Measurements from ENCODE around the gene IL4I1. TPM values are rescaled to one million over a fixed set of nuclear protein-coding genes. Genes with fewer than 3 reads are reported as not detected.

IL4I1 gene
- total and polyA plus RNA-seq, 4 donors, result 3.6 to 21.2 (median 3.8) TPM

Small RNA genes lying within 50 kb of the gene (small RNA-seq; reads per million reads assigned to genes)
- gene MIR4749 (ENCODE audit: low replicate concordance), result not detected

Other genes starting within 250 kb of the IL4I1 start
- gene IRF3, start 231.0 kb downstream of the IL4I1 start, total RNA-seq, result 10 to 100 TPM; 52.8 to 97.3 TPM
- 10 to 100 TPM; 70.7 to 92.2 TPM for gene IRF3, start 231.0 kb downstream of the IL4I1 start, polyA plus RNA-seq
- gene BCL2L12, start 231.0 kb downstream of the IL4I1 start, total RNA-seq, result 10 to 100 TPM in 1 of 2 donors, 1 to 10 TPM in 1; 3.5 to 26.1 TPM
- 10 to 100 TPM; 18.3 to 23.5 TPM for gene BCL2L12, start 231.0 kb downstream of the IL4I1 start, polyA plus RNA-seq
- gene PRMT1, start 219.6 kb downstream of the IL4I1 start, total RNA-seq, result 100 to 1,000 TPM; 124 to 130 TPM
- gene PRMT1, start 219.6 kb downstream of the IL4I1 start, polyA plus RNA-seq, result 100 to 1,000 TPM; 122 to 254 TPM
- 1 to 10 TPM in 1 of 2 donors, under 1 TPM in 1; 0.60 to 4.2 TPM for gene ADM5, start 207.3 kb downstream of the IL4I1 start, total RNA-seq
- gene ADM5, start 207.3 kb downstream of the IL4I1 start, polyA plus RNA-seq, result 1 to 10 TPM; 2.5 to 3.5 TPM
- 1 to 10 TPM; 3.6 to 5.9 TPM for gene CPT1C, start 205.8 kb downstream of the IL4I1 start, total RNA-seq
- 1 to 10 TPM; 2.7 to 3.4 TPM for gene CPT1C, start 205.8 kb downstream of the IL4I1 start, polyA plus RNA-seq
- gene TSKS, start 133.6 kb downstream of the IL4I1 start, total RNA-seq, result under 1 TPM; 0.23 to 0.83 TPM
- under 1 TPM; 0.56 to 0.65 TPM for gene TSKS, start 133.6 kb downstream of the IL4I1 start, polyA plus RNA-seq
- 10 to 100 TPM; 44.9 to 87.2 TPM for gene AP2A1, start 129.9 kb downstream of the IL4I1 start, total RNA-seq
- gene AP2A1, start 129.9 kb downstream of the IL4I1 start, polyA plus RNA-seq, result 10 to 100 TPM; 31.5 to 64.0 TPM
- gene FUZ, start 83.6 kb downstream of the IL4I1 start, total RNA-seq, result 10 to 100 TPM; 33.9 to 36.8 TPM
- 10 to 100 TPM; 18.4 to 26.5 TPM for gene FUZ, start 83.6 kb downstream of the IL4I1 start, polyA plus RNA-seq
- gene MED25, start 78.6 kb downstream of the IL4I1 start, total RNA-seq, result 10 to 100 TPM; 43.6 to 75.2 TPM
- 10 to 100 TPM; 42.6 to 52.6 TPM for gene MED25, start 78.6 kb downstream of the IL4I1 start, polyA plus RNA-seq
- 100 to 1,000 TPM in 1 of 2 donors, 10 to 100 TPM in 1; 77.4 to 115 TPM for gene PTOV1, start 45.7 kb downstream of the IL4I1 start, total RNA-seq
- gene PTOV1, start 45.7 kb downstream of the IL4I1 start, polyA plus RNA-seq, result 100 to 1,000 TPM in 1 of 2 donors, 10 to 100 TPM in 1; 62.9 to 101 TPM
- gene PNKP, start 29.3 kb downstream of the IL4I1 start, total RNA-seq, result 100 to 1,000 TPM in 1 of 2 donors, 10 to 100 TPM in 1; 44.7 to 120 TPM
- gene PNKP, start 29.3 kb downstream of the IL4I1 start, polyA plus RNA-seq, result 10 to 100 TPM; 53.3 to 75.1 TPM
- gene AKT1S1, start 19.5 kb downstream of the IL4I1 start, total RNA-seq, result 10 to 100 TPM in 1 of 2 donors, 1 to 10 TPM in 1; 6.7 to 39.5 TPM
- 10 to 100 TPM; 32.2 to 46.4 TPM for gene AKT1S1, start 19.5 kb downstream of the IL4I1 start, polyA plus RNA-seq
- gene TBC1D17, start 19.2 kb downstream of the IL4I1 start, total RNA-seq, result 10 to 100 TPM; 23.3 to 52.9 TPM
- 10 to 100 TPM; 27.6 to 37.1 TPM for gene TBC1D17, start 19.2 kb downstream of the IL4I1 start, polyA plus RNA-seq
- 10 to 100 TPM in 1 of 2 donors, 1 to 10 TPM in 1; 7.0 to 31.3 TPM for gene ATF5, start 32.3 kb upstream of the IL4I1 start, total RNA-seq
- gene ATF5, start 32.3 kb upstream of the IL4I1 start, polyA plus RNA-seq, result 10 to 100 TPM; 36.5 to 49.1 TPM
- gene NUP62, start 32.6 kb upstream of the IL4I1 start, total RNA-seq, result 10 to 100 TPM; 37.4 to 38.5 TPM
- gene NUP62, start 32.6 kb upstream of the IL4I1 start, polyA plus RNA-seq, result 10 to 100 TPM; 16.2 to 45.9 TPM
- 1 to 10 TPM; 1.5 to 6.5 TPM for gene SIGLEC11, start 64.3 kb upstream of the IL4I1 start, total RNA-seq
- 1 to 10 TPM; 1.3 to 5.0 TPM for gene SIGLEC11, start 64.3 kb upstream of the IL4I1 start, polyA plus RNA-seq
- 10 to 100 TPM; 33.3 to 48.0 TPM for gene VRK3, start 128.5 kb upstream of the IL4I1 start, total RNA-seq
- gene VRK3, start 128.5 kb upstream of the IL4I1 start, polyA plus RNA-seq, result 10 to 100 TPM; 15.7 to 35.4 TPM
- 10 to 100 TPM in 1 of 2 donors, 1 to 10 TPM in 1; 9.2 to 10.4 TPM for gene ZNF473, start 129.1 kb upstream of the IL4I1 start, total RNA-seq
- 1 to 10 TPM; 2.8 to 3.9 TPM for gene ZNF473, start 129.1 kb upstream of the IL4I1 start, polyA plus RNA-seq